AG04449 (cell line): ENCODE results near the gene SETD5.

ENCODE experiments used
- CTCF ChIA-PET: fragments of 350-600 bp; formaldehyde crosslinking; extraction: SDS; loops from one replicate; lab custom pipeline; 2021; ENCODE audit warnings: antibody characterized with exemption; lab: Yijun Ruan, JAX
- POLR2A ChIA-PET: fragments of 400-600, 350-600 bp; formaldehyde crosslinking; extraction: SDS; loops from one replicate; lab custom pipeline; 2020; ENCODE audit warnings: antibody characterized with exemption, inconsistent platforms; lab: Yijun Ruan, JAX
- DNase-seq: peaks from one replicate; pipeline ENCODE4 v3.0.0-alpha.2; 2010; ENCODE audit warnings: low read depth, low spot score
- H3K4me3 ChIP-seq: 2 replicates; pipeline ENCODE4 v1.5.1; 2011; ENCODE audit warnings: low read depth, mild to moderate bottlenecking, control low read depth, low read length
- TF ChIP-seq, protein P1 (sequence below): IDR thresholded peaks from one replicate; pipeline ENCODE4 v1.5.1; 2011; ENCODE audit warnings: mild to moderate bottlenecking, moderate library complexity, low read length, control low read depth, inconsistent platforms; ENCODE audit not compliant: insufficient read depth; ENCODE audit errors: missing control alignments

SETD5 gene

DNA sequence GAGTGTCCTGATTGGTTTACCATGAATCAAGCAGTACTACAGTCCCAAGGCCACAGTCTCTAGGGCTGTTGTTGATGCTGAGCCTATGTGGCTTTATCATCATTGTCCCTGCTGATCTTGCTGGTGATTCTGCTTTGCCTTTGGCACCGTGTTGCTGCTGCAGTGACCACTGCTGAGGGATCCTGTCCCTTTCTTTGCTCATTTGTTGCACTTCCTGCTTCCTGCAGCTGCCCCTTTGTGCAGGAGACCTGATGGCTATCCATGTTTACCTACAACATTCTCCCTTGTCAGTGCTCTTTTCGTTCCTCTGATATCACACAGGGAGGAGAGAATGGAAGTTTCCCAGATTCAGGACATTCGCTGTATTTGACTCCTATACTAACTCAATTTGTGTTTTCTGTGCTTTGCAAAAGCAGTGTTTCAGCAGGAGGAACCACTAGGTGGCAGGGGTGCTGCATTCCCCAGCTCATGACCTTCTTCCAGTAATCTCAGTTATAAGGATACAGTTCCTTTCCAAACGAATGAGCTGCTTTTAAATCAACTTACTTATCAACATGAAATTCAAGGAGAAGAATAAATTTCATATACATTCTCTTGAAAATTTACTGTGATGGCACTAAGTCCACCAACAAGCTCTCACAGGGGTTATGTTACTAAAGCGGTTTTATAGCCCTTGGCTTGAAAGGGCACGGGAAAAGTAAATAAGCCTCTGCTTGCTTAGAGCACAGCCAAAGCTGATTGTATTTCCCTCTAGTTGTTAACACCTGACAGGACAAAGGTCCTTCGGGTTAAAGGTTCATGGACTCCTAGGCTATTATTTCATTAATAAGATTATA lies 44.3 kb upstream of the SETD5 start:
- no peak for DNase-seq
- ChIA-PET POLR2A (interaction anchor here (0.6 to 1.2 kb wide), 2 partner anchors 10 to 44 kb away, joined by 4 to 5 read pairs; partner anchors contain the start of gene THUMPD3), CTCF (interaction anchor here (0.5 to 3.9 kb wide), 52 partner anchors 9 to 401 kb away, joined by 3 to 62 read pairs (median 4); partner anchors contain the start of genes MTMR14 and THUMPD3)
- no peak overlapping the region for H3K4me3 ChIP-seq
- TF ChIP-seq, protein P1, sequence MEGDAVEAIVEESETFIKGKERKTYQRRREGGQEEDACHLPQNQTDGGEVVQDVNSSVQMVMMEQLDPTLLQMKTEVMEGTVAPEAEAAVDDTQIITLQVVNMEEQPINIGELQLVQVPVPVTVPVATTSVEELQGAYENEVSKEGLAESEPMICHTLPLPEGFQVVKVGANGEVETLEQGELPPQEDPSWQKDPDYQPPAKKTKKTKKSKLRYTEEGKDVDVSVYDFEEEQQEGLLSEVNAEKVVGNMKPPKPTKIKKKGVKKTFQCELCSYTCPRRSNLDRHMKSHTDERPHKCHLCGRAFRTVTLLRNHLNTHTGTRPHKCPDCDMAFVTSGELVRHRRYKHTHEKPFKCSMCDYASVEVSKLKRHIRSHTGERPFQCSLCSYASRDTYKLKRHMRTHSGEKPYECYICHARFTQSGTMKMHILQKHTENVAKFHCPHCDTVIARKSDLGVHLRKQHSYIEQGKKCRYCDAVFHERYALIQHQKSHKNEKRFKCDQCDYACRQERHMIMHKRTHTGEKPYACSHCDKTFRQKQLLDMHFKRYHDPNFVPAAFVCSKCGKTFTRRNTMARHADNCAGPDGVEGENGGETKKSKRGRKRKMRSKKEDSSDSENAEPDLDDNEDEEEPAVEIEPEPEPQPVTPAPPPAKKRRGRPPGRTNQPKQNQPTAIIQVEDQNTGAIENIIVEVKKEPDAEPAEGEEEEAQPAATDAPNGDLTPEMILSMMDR, result peak; percentile 84

DNA sequence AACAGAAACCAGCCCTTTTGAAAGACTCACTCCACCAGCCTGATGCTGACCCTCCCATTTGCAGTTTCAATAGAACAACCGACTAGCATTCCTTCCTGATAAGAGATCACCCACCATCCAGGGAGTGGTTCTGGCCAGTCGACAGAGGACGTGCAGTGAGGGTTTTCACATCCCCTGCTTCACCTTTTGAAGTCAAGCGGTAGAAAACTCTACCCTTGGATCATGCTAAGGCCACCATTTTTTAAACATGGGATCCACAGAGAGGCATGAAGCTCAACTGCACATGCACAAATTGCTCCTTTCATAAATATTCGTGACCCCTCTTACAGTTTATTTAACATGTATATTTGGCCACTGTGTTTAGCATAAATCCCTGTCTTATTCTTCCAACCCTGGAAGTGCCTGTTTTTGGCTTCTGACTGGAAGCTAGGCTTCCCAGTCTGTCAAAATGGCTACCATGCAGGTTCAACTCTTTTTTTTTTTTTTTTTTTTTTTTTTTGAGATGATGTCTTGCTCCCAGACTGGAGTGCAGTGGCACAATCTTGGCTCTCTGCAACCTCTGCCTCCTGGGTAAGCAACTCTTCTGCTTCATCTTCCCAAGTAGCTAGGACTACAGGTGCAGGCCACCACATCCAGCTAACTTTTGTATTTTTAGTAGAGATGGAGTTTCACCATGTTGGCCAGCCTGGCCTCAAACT lies 35.6 kb upstream of the SETD5 start:
- POLR2A ChIA-PET, result interaction anchor here (0.9 to 2.9 kb wide), 3 partner anchors 12 to 38 kb away, joined by 3 to 29 read pairs (median 4); partner anchors contain the start of gene SETD5
- no peak for DNase-seq
- CTCF ChIA-PET, result interaction anchor here (0.8 to 4.7 kb wide), 8 partner anchors 9 to 375 kb away, joined by 3 to 62 read pairs (median 4); no protein-coding TSS in a partner anchor
- TF ChIP-seq, protein P1, result no peak
- H3K4me3 ChIP-seq, result peak overlapping the region; percentile 76; the same call in 1 of the 2 replicates

- peak; percentile 53 for DNase-seq
- TF ChIP-seq, protein P1, result no peak
- H3K4me3 ChIP-seq, result peak within 1 kb of the TSS; percentile 76
- CTCF ChIA-PET, result interaction anchor here (0.8 to 4.7 kb wide), 10 partner anchors 10 to 376 kb away, joined by 3 to 62 read pairs (median 4); no protein-coding TSS in a partner anchor
- POLR2A ChIA-PET, result interaction anchor here (0.7 to 2.9 kb wide), 7 partner anchors 10 to 307 kb away, joined by 3 to 29 read pairs (median 3); partner anchors contain the start of gene SETD5
These were observed 34.5 kb upstream of the SETD5 start, which contains the start of gene THUMPD3 for GRCh38 chr3:9362731-9363530. TSS of gene THUMPD3 (plus strand) at chr3:9363054. CDS start at chr3:9365069, 2,015 bp downstream.

- TF ChIP-seq, protein P1, result no peak
- POLR2A ChIA-PET, result no interaction called here
- CTCF ChIA-PET, result no interaction called here
- no peak overlapping the region for H3K4me3 ChIP-seq
- DNase-seq, result no peak
These were observed 27.9 kb upstream of the SETD5 start for GRCh38 chr3:9369508-9369907.

- ChIA-PET POLR2A (interaction anchor here (0.6 to 0.8 kb wide), 2 partner anchors 10 to 22 kb away, joined by 3 read pairs; partner anchors contain the start of gene THUMPD3), CTCF (interaction anchor here (2.0 kb wide), 1 partner anchor 402 kb away, joined by 6 read pairs; no protein-coding TSS in a partner anchor)
- no peak overlapping the region for H3K4me3 ChIP-seq
- TF ChIP-seq, protein P1, result no peak
- no peak for DNase-seq
These were observed 23.9 kb upstream of the SETD5 start for GRCh38 chr3:9373465-9373864.
